Caco-2 (cell line): ENCODE results near the gene HCFC2. TPM values are rescaled to one million over a fixed set of nuclear protein-coding genes. Genes with fewer than 3 reads are reported as not detected.

Experiments used
- BruUV-seq: library from RNA; stranded (reverse); fragments of 400-500 nt; replicated peaks from 2 replicates; lab custom pipeline; 2021; lab: Mats Ljungman, UMichigan
- CTCF ChIA-PET: fragments of 300-600 bp; sonication (Branson Sonifier 250); formaldehyde crosslinking; loops from one replicate; lab custom pipeline; 2022; ENCODE audit warnings: antibody characterized with exemption; lab: Charles Lee
- POLR2A ChIA-PET: fragments of 300-600 bp; sonication (Branson Sonifier 250); formaldehyde crosslinking; loops from one replicate; lab custom pipeline; 2022; ENCODE audit warnings: antibody characterized with exemption; lab: Charles Lee
- DNase-seq, 2 experiments: peaks; one replicate each; pipeline versions ENCODE4 v3.0.0 to v3.0.0-alpha.2; 2020 to 2022
- H3K27me3 ChIP-seq: replicated peaks from 2 replicates; pipeline ENCODE4 v1.6.0; 2011; ENCODE audit warnings: low read length; ENCODE audit not compliant: control insufficient read depth, insufficient read depth
- H3K36me3 ChIP-seq: 2 replicates; pipeline ENCODE4 v1.5.1; 2011; ENCODE audit warnings: low read length; ENCODE audit not compliant: control insufficient read depth, insufficient read depth
- H3K4me1 ChIP-seq: fragments of 250-450 bp; sonication (Bioruptor Pico); 2 replicates; pipeline ENCODE4 v1.5.1; 2020; ENCODE audit warnings: mild to moderate bottlenecking
- H3K4me3 ChIP-seq: 2 replicates; pipeline ENCODE4 v1.5.1; 2011; ENCODE audit warnings: low read depth, mild to moderate bottlenecking, control low read depth, low read length
- H3K9me3 ChIP-seq: fragments of 250-450 bp; sonication (Bioruptor Pico); 2 replicates; pipeline ENCODE4 v1.5.1; 2020; ENCODE audit warnings: mild to moderate bottlenecking, moderate library complexity
- H3K27ac Mint-ChIP-seq: one replicate; pipeline ENCODE4 v1.8.0; 2022; ENCODE audit warnings: mixed read lengths; ENCODE audit not compliant: unreplicated experiment
- H3K27me3 Mint-ChIP-seq: one replicate; pipeline ENCODE4 v1.8.0; 2022; ENCODE audit warnings: mixed read lengths; ENCODE audit not compliant: insufficient read depth, unreplicated experiment
- H3K36me3 Mint-ChIP-seq: one replicate; pipeline ENCODE4 v1.8.0; 2022; ENCODE audit warnings: mild to moderate bottlenecking, mixed read lengths; ENCODE audit not compliant: insufficient read depth, unreplicated experiment
- H3K4me1 Mint-ChIP-seq: one replicate; pipeline ENCODE4 v1.8.0; 2022; ENCODE audit warnings: low read depth, mixed read lengths; ENCODE audit not compliant: unreplicated experiment
- H3K4me3 Mint-ChIP-seq: one replicate; pipeline ENCODE4 v1.8.0; 2022; ENCODE audit warnings: mild to moderate bottlenecking, moderate library complexity, mixed read lengths; ENCODE audit not compliant: unreplicated experiment
- H3K9me3 Mint-ChIP-seq: one replicate; pipeline ENCODE4 v1.8.0; 2022; ENCODE audit warnings: mixed read lengths; ENCODE audit not compliant: unreplicated experiment
- CTCF ChIP-seq, 2 experiments: fragments of 200-600 bp in 1 of 2; IDR thresholded peaks; 1 replicate in 1 of 2; 2 replicates in 1 of 2; pipeline versions ENCODE4 v1.5.1 to v1.8.0; 2011 to 2022; ENCODE audit warnings: antibody characterized with exemption in 1 of 2, control low read depth in 1 of 2, inconsistent platforms in 1 of 2, low read depth in 1 of 2, low read length in 1 of 2, mild to moderate bottlenecking in 1 of 2, moderate library complexity in 1 of 2; ENCODE audit not compliant: insufficient read depth in 1 of 2, severe bottlenecking in 1 of 2, unreplicated experiment in 1 of 2
- intact Hi-C: fragments of 100-400 bp; cut with micrococcal nuclease; formaldehyde crosslinking; loops from one replicate; pipeline ENCODE4 v1.10.0; 2022; ENCODE audit not compliant: unreplicated experiment
- total RNA-seq: library from RNA; stranded (reverse); gene quantifications from 2 replicates; pipeline ENCODE4 v1.2.3, GENCODE V29; 2022

The HCFC2 gene
- total RNA-seq, 1 experiment from 2014 or later, result 4.9 TPM

- peak within 1 kb of the TSS; percentile 73 for H3K4me3 ChIP-seq
- no peaks in the 10 kb centered on the region for H3K9me3 ChIP-seq
- Mint-ChIP-seq H3K9me3 (no peaks in the 10 kb centered on the region), H3K4me1 (no peaks in the 10 kb centered on the region), H3K36me3 (no peaks in the 10 kb centered on the region), H3K27me3 (peaks cover 4% of the 10 kb centered on the region), H3K27ac (peak within 1 kb of the TSS; percentile 47), H3K4me3 (peak within 1 kb of the TSS; percentile 75)
- no peaks in the 10 kb centered on the region for H3K27me3 ChIP-seq
- peaks cover 8% of the 10 kb centered on the region; the same call in 1 of the 2 replicates for H3K4me1 ChIP-seq
- CTCF ChIA-PET, result interaction anchor here (0.6 to 1.0 kb wide), 3 partner anchors 35 to 157 kb away, joined by 3 to 8 read pairs (median 5); no protein-coding TSS in a partner anchor
- intact Hi-C loops, result loop anchor here (2.0 to 5.0 kb wide), 2 partner anchors 151 to 171 kb away; partner anchors contain the start of gene TDG
- peak; percentile 94 to 96 for DNase-seq
- POLR2A ChIA-PET, result interaction anchor here (0.6 to 2.8 kb wide), 7 partner anchors 9 to 208 kb away, joined by 3 to 33 read pairs (median 5); partner anchors contain the start of genes HSP90B1 and TDG
- H3K36me3 ChIP-seq, result peaks cover 2% of the 10 kb centered on the region; the same call in 1 of the 2 replicates
- TF ChIP-seq CTCF (IDR thresholded peaks at IDR 0.05; ENCODE audit: insufficient read depth in 1 of 2, low read depth in 1 of 2, low read length in 1 of 2, severe bottlenecking in 1 of 2, unreplicated experiment in 1 of 2), result no peak
- TSS peak; percentile 80 for BruUV-seq
Measured at GRCh38 chr12:104137902-104138796, 73.8 kb downstream of the HCFC2 start, which contains the start of gene NFYB. Gene NFYB (minus strand): TSS chr12:104138210. CDS start chr12:104135453, 2,757 bp downstream.

- Histone ChIP-seq H3K27me3 (no peaks in the 10 kb centered on the region), H3K4me1 (peaks cover 8% of the 10 kb centered on the region; the same call in 1 of the 2 replicates), H3K4me3 (peak overlapping the region; percentile 44), H3K9me3 (no peaks in the 10 kb centered on the region), H3K36me3 (peaks cover 2% of the 10 kb centered on the region; the same call in 1 of the 2 replicates)
- ChIA-PET CTCF (interaction anchor here (0.6 kb wide), 2 partner anchors 35 to 154 kb away, joined by 5 to 8 read pairs; no protein-coding TSS in a partner anchor), POLR2A (interaction anchor here (1.8 to 2.8 kb wide), 3 partner anchors 149 to 209 kb away, joined by 5 to 33 read pairs (median 7); partner anchors contain the start of genes HSP90B1 and TDG)
- intact Hi-C loops, result loop anchor here (5.0 kb wide), 1 partner anchor 171 kb away; the partner anchor contains the start of gene TDG
- no peaks in the 10 kb centered on the region for H3K9me3 Mint-ChIP-seq
- peak overlapping the region; percentile 47 for H3K27ac Mint-ChIP-seq
- peak in 1 of 2 experiments; percentile 9 for DNase-seq
- H3K36me3 Mint-ChIP-seq, result no peaks in the 10 kb centered on the region
- H3K4me1 Mint-ChIP-seq, result no peaks in the 10 kb centered on the region
- no TSS peak for BruUV-seq
- TF ChIP-seq CTCF (IDR thresholded peaks at IDR 0.05; ENCODE audit: insufficient read depth in 1 of 2, low read depth in 1 of 2, low read length in 1 of 2, severe bottlenecking in 1 of 2, unreplicated experiment in 1 of 2), result no peak
- peaks cover 4% of the 10 kb centered on the region for H3K27me3 Mint-ChIP-seq
- H3K4me3 Mint-ChIP-seq, result peak overlapping the region; percentile 69
Measured at GRCh38 chr12:104138797-104139152, 74.4 kb downstream of the HCFC2 start.

GRCh38 chr12:104142543-104142942, 78.2 kb downstream of the HCFC2 start:
- no peaks in the 10 kb centered on the region for H3K4me1 Mint-ChIP-seq

More at GRCh38 chr12:104142543-104142942, 78.2 kb downstream of the HCFC2 start:
- Mint-ChIP-seq H3K27ac (no peak overlapping the region), H3K9me3 (no peaks in the 10 kb centered on the region), H3K27me3 (peaks cover 4% of the 10 kb centered on the region), H3K4me3 (no peak overlapping the region), H3K36me3 (no peaks in the 10 kb centered on the region)
- no peak for DNase-seq
- ChIA-PET CTCF (no interaction called here), POLR2A (no interaction called here)
- no peaks in the 10 kb centered on the region for H3K36me3 ChIP-seq
- no TSS peak for BruUV-seq
- H3K4me1 ChIP-seq, result no peaks in the 10 kb centered on the region
- intact Hi-C loops, result no loop called here
- TF ChIP-seq CTCF (IDR thresholded peaks at IDR 0.05; ENCODE audit: insufficient read depth in 1 of 2, low read depth in 1 of 2, low read length in 1 of 2, severe bottlenecking in 1 of 2, unreplicated experiment in 1 of 2), result no peak
- no peaks in the 10 kb centered on the region for H3K27me3 ChIP-seq
- H3K4me3 ChIP-seq, result no peak overlapping the region
- H3K9me3 ChIP-seq, result no peaks in the 10 kb centered on the region
